ENCODE results near the gene GAN. TPM values are rescaled to one million over a fixed set of nuclear protein-coding genes. Genes with fewer than 3 reads are reported as not detected.
"Not testable (repeated sequence)": the region's sequence is repeated elsewhere in the genome, so short reads cannot be mapped to it uniquely, and the experiment has no call there.

Gene GAN
- total RNA-seq, 2 experiments from 2014 or later: 13.6 to 14.5 TPM

GRCh38 chr16:81405702-81406113 lies 90.9 kb downstream of the GAN start:
- intact Hi-C loops (cut with micrococcal nuclease): no loop called here
- DNase-seq: no peak
- H3K36me3 Mint-ChIP-seq: no peaks in the 10 kb centered on the region
- H3K27me3 Mint-ChIP-seq: no peaks in the 10 kb centered on the region
- no peaks in the 10 kb centered on the region for H3K9me3 Mint-ChIP-seq
- no peaks in the 10 kb centered on the region for H3K4me1 Mint-ChIP-seq (ENCODE audit: low read depth)
- POLR2A ChIA-PET: no interaction called here
- no peak overlapping the region for H3K27ac Mint-ChIP-seq
- CTCF ChIA-PET: interaction anchor here (4.0 kb wide), 1 partner anchor 291 kb away, joined by 40 read pairs; no protein-coding TSS in a partner anchor
- no peak overlapping the region for H3K4me3 Mint-ChIP-seq

- Mint-ChIP-seq H3K4me1 (ENCODE audit: low read depth) (no peaks in the 10 kb centered on the region), H3K9me3 (no peaks in the 10 kb centered on the region), H3K27ac (no peak overlapping the region), H3K27me3 (no peaks in the 10 kb centered on the region), H3K4me3 (no peak overlapping the region), H3K36me3 (no peaks in the 10 kb centered on the region)
- no peak for DNase-seq
- ChIA-PET CTCF (interaction anchor here (1.6 to 2.4 kb wide), 2 partner anchors 289 to 322 kb away, joined by 4 to 6 read pairs; no protein-coding TSS in a partner anchor), POLR2A (no interaction called here)
- intact Hi-C loops (cut with micrococcal nuclease): no loop called here
Observed at GRCh38 chr16:81408409-81408950, 93.7 kb downstream of the GAN start.

- no peaks in the 10 kb centered on the region for H3K36me3 Mint-ChIP-seq
- no peaks in the 10 kb centered on the region for H3K9me3 Mint-ChIP-seq
- ChIA-PET POLR2A (no interaction called here), CTCF (interaction anchor here (1.6 kb wide), 1 partner anchor 288 kb away, joined by 4 read pairs; no protein-coding TSS in a partner anchor)
- H3K4me1 Mint-ChIP-seq (ENCODE audit: low read depth): no peaks in the 10 kb centered on the region
- no peak overlapping the region for H3K27ac Mint-ChIP-seq
- no peaks in the 10 kb centered on the region for H3K27me3 Mint-ChIP-seq
- DNase-seq: no peak
- intact Hi-C loops (cut with micrococcal nuclease): no loop called here
- H3K4me3 Mint-ChIP-seq: no peak overlapping the region
Observed at GRCh38 chr16:81409016-81409556, 94.3 kb downstream of the GAN start.

GRCh38 chr16:81410643-81411293 lies 96.0 kb downstream of the GAN start:
- Mint-ChIP-seq H3K4me3 (no peak overlapping the region), H3K4me1 (ENCODE audit: low read depth) (peaks cover 4% of the 10 kb centered on the region)
- POLR2A ChIA-PET: no interaction called here

GRCh38 chr16:81413245-81413990 lies 98.7 kb downstream of the GAN start:
- Mint-ChIP-seq H3K4me1 (ENCODE audit: low read depth) (peaks cover 4% of the 10 kb centered on the region), H3K27me3 (no peaks in the 10 kb centered on the region), H3K36me3 (no peaks in the 10 kb centered on the region), H3K4me3 (no peak overlapping the region), H3K9me3 (no peaks in the 10 kb centered on the region), H3K27ac (no peak overlapping the region)
- no peak for DNase-seq
- ChIA-PET POLR2A (no interaction called here), CTCF (interaction anchor here (1.2 kb wide), 1 partner anchor 284 kb away, joined by 3 read pairs; no protein-coding TSS in a partner anchor)
- intact Hi-C loops (cut with micrococcal nuclease): no loop called here

More at GRCh38 chr16:81410643-81411293, 96.0 kb downstream of the GAN start:
- CTCF ChIA-PET: interaction anchor here (1.0 kb wide), 1 partner anchor 286 kb away, joined by 4 read pairs; no protein-coding TSS in a partner anchor
- intact Hi-C loops (cut with micrococcal nuclease): no loop called here
- Mint-ChIP-seq H3K27ac (no peak overlapping the region), H3K9me3 (no peaks in the 10 kb centered on the region), H3K36me3 (no peaks in the 10 kb centered on the region), H3K27me3 (no peaks in the 10 kb centered on the region)
- no peak for DNase-seq

- H3K4me1 Mint-ChIP-seq (ENCODE audit: low read depth): peaks cover 4% of the 10 kb centered on the region
- ChIA-PET POLR2A (no interaction called here), CTCF (no interaction called here)
- no peak overlapping the region for H3K27ac Mint-ChIP-seq
- H3K4me3 Mint-ChIP-seq: no peak overlapping the region
- H3K9me3 Mint-ChIP-seq: no peaks in the 10 kb centered on the region
- no peaks in the 10 kb centered on the region for H3K27me3 Mint-ChIP-seq
- intact Hi-C loops (cut with micrococcal nuclease): no loop called here
- no peaks in the 10 kb centered on the region for H3K36me3 Mint-ChIP-seq
- no peak for DNase-seq
Observed at GRCh38 chr16:81415751-81416150, 101.0 kb downstream of the GAN start.

GRCh38 chr16:81416749-81417148 lies 102.0 kb downstream of the GAN start:
- CTCF ChIA-PET: interaction anchor here (1.4 kb wide), 1 partner anchor 314 kb away, joined by 3 read pairs; no protein-coding TSS in a partner anchor
- H3K36me3 Mint-ChIP-seq: no peaks in the 10 kb centered on the region
- H3K4me3 Mint-ChIP-seq: no peak overlapping the region
- H3K4me1 Mint-ChIP-seq (ENCODE audit: low read depth): peaks cover 4% of the 10 kb centered on the region
- H3K9me3 Mint-ChIP-seq: no peaks in the 10 kb centered on the region
- no peak overlapping the region for H3K27ac Mint-ChIP-seq
- DNase-seq: no peak
- POLR2A ChIA-PET: no interaction called here
- intact Hi-C loops (cut with micrococcal nuclease): no loop called here
- H3K27me3 Mint-ChIP-seq: no peaks in the 10 kb centered on the region

- ChIA-PET POLR2A (no interaction called here), CTCF (interaction anchor here (1.4 kb wide), 1 partner anchor 313 kb away, joined by 3 read pairs; no protein-coding TSS in a partner anchor)
- H3K27ac Mint-ChIP-seq: no peak overlapping the region
- H3K27me3 Mint-ChIP-seq: no peaks in the 10 kb centered on the region
- DNase-seq: no peak
- no peaks in the 10 kb centered on the region for H3K9me3 Mint-ChIP-seq
- intact Hi-C loops (cut with micrococcal nuclease): no loop called here
- no peak overlapping the region for H3K4me3 Mint-ChIP-seq
- no peaks in the 10 kb centered on the region for H3K36me3 Mint-ChIP-seq
- peaks cover 4% of the 10 kb centered on the region for H3K4me1 Mint-ChIP-seq (ENCODE audit: low read depth)
Observed at GRCh38 chr16:81417210-81417609, 102.4 kb downstream of the GAN start.

- Mint-ChIP-seq H3K27ac (no peak overlapping the region), H3K27me3 (no peaks in the 10 kb centered on the region), H3K4me1 (ENCODE audit: low read depth) (peaks cover 6% of the 10 kb centered on the region), H3K9me3 (no peaks in the 10 kb centered on the region), H3K4me3 (no peak overlapping the region), H3K36me3 (no peaks in the 10 kb centered on the region)
- ChIA-PET CTCF (no interaction called here), POLR2A (no interaction called here)
- intact Hi-C loops (cut with micrococcal nuclease): no loop called here
- no peak for DNase-seq
Observed at GRCh38 chr16:81419806-81420205, 105.0 kb downstream of the GAN start.

- H3K4me3 Mint-ChIP-seq: no peak overlapping the region
- DNase-seq: no peak
- CTCF ChIA-PET: no interaction called here
- H3K9me3 Mint-ChIP-seq: no peaks in the 10 kb centered on the region
- no peaks in the 10 kb centered on the region for H3K27me3 Mint-ChIP-seq
- peaks cover 12% of the 10 kb centered on the region for H3K4me1 Mint-ChIP-seq (ENCODE audit: low read depth)
- H3K36me3 Mint-ChIP-seq: no peaks in the 10 kb centered on the region
- intact Hi-C loops (cut with micrococcal nuclease): no loop called here
- POLR2A ChIA-PET: no interaction called here
- no peak overlapping the region for H3K27ac Mint-ChIP-seq
Observed at GRCh38 chr16:81421126-81421525, 106.4 kb downstream of the GAN start.

- Mint-ChIP-seq H3K36me3 (no peaks in the 10 kb centered on the region), H3K27me3 (no peaks in the 10 kb centered on the region), H3K4me1 (ENCODE audit: low read depth) (peaks cover 12% of the 10 kb centered on the region), H3K9me3 (no peaks in the 10 kb centered on the region), H3K27ac (no peak overlapping the region), H3K4me3 (no peak overlapping the region)
- intact Hi-C loops (cut with micrococcal nuclease): no loop called here
- DNase-seq: no peak
- POLR2A ChIA-PET: no interaction called here
- CTCF ChIA-PET: no interaction called here
Observed at GRCh38 chr16:81421536-81421935, 106.8 kb downstream of the GAN start.

GRCh38 chr16:81422153-81422552 lies 107.4 kb downstream of the GAN start:
- not testable (repeated sequence) for DNase-seq

More at GRCh38 chr16:81422153-81422552, 107.4 kb downstream of the GAN start:
- H3K27ac Mint-ChIP-seq; POLR2A ChIA-PET; H3K9me3 Mint-ChIP-seq; H3K36me3 Mint-ChIP-seq; H3K27me3 Mint-ChIP-seq; intact Hi-C loops (cut with micrococcal nuclease); H3K4me3 Mint-ChIP-seq; CTCF ChIA-PET: not testable (repeated sequence)
- H3K4me1 Mint-ChIP-seq (ENCODE audit: low read depth): peaks cover 12% of the 10 kb centered on the region

All from activated CD4-positive, alpha-beta memory T cell treated with anti-CD3 and anti-CD28 coated beads for 36 hours (primary cell).